GM23338 (cell line): ENCODE measurements around the gene HSPA14. TPM values are rescaled to one million over a fixed set of nuclear protein-coding genes. Genes with fewer than 3 reads are reported as not detected.

ENCODE experiments used
- ATAC-seq: fragments of 200-7000 bp; cut with Tn5 transposase; 3 replicates; pipeline ENCODE4 v1.9.1; 2020
- DNase-seq: peaks from one replicate; pipeline ENCODE4 v3.0.0-alpha.2; 2015; ENCODE audit warnings: low spot score
- H2AFZ ChIP-seq: fragments of 200-600 bp; sonication (generic); 2 replicates; pipeline ENCODE4 v1.8.0; 2016; ENCODE audit warnings: antibody characterized with exemption, mild to moderate bottlenecking, moderate library complexity
- H3F3A ChIP-seq: fragments of 200-600 bp; sonication (generic); replicated peaks from 2 replicates; pipeline ENCODE4 v1.8.0; 2017; ENCODE audit warnings: antibody characterized with exemption, mixed run types, low read depth
- H3K27ac ChIP-seq: fragments of 200-600 bp; sonication (generic); 2 replicates; pipeline ENCODE4 v1.6.1; 2016; ENCODE audit warnings: low read depth
- H3K27me3 ChIP-seq: fragments of 200-600 bp; sonication (generic); 2 replicates; pipeline ENCODE4 v1.8.0; 2016; ENCODE audit warnings: mild to moderate bottlenecking, mixed run types, moderate library complexity; ENCODE audit not compliant: insufficient read depth
- H3K36me3 ChIP-seq: fragments of 200-600 bp; sonication (generic); 2 replicates; pipeline ENCODE4 v1.8.0; 2016; ENCODE audit warnings: mild to moderate bottlenecking; ENCODE audit not compliant: insufficient read depth
- H3K4me1 ChIP-seq: fragments of 200-600 bp; sonication (generic); 2 replicates; pipeline ENCODE4 v1.8.0; 2016; ENCODE audit warnings: mild to moderate bottlenecking, moderate library complexity; ENCODE audit not compliant: insufficient read depth
- H3K4me2 ChIP-seq: fragments of 200-600 bp; sonication (generic); 2 replicates; pipeline ENCODE4 v1.7.1; 2017; ENCODE audit warnings: mixed run types
- H3K4me3 ChIP-seq: fragments of 200-600 bp; sonication (generic); 2 replicates; pipeline ENCODE4 v1.6.1; 2016; ENCODE audit warnings: mixed run types
- H3K79me2 ChIP-seq: fragments of 200-600 bp; sonication (generic); replicated peaks from 2 replicates; pipeline ENCODE4 v1.8.0; 2017; ENCODE audit warnings: mild to moderate bottlenecking; ENCODE audit not compliant: insufficient read depth
- H3K9me2 ChIP-seq: fragments of 200-600 bp; sonication (generic); 2 replicates; pipeline ENCODE4 v1.8.0; 2017; ENCODE audit not compliant: insufficient read depth
- H4K20me1 ChIP-seq: fragments of 200-600 bp; sonication (generic); replicated peaks from 2 replicates; pipeline ENCODE4 v1.8.0; 2017; ENCODE audit warnings: mild to moderate bottlenecking; ENCODE audit not compliant: insufficient read depth
- H3K27ac Mint-ChIP-seq: 2 replicates; pipeline ENCODE4 v1.8.0; 2020; ENCODE audit warnings: inconsistent platforms, mild to moderate bottlenecking, moderate library complexity, mixed read lengths
- H3K27me3 Mint-ChIP-seq: 3 replicates; pipeline ENCODE4 v1.8.0; 2022; ENCODE audit warnings: low read depth, mild to moderate bottlenecking, moderate library complexity, mixed read lengths, inconsistent platforms; ENCODE audit not compliant: insufficient read depth, poor library complexity
- H3K36me3 Mint-ChIP-seq: 3 replicates; pipeline ENCODE4 v1.8.0; 2021; ENCODE audit warnings: low read depth, mild to moderate bottlenecking, inconsistent platforms, moderate library complexity, mixed read lengths
- H3K4me1 Mint-ChIP-seq: 3 replicates; pipeline ENCODE4 v1.8.0; 2020; ENCODE audit warnings: mild to moderate bottlenecking, inconsistent platforms, mixed read lengths
- H3K4me3 Mint-ChIP-seq: 3 replicates; pipeline ENCODE4 v1.8.0; 2021; ENCODE audit warnings: moderate library complexity, mild to moderate bottlenecking, inconsistent platforms, mixed read lengths
- H3K9me3 Mint-ChIP-seq: 3 replicates; pipeline ENCODE4 v1.8.0; 2020; ENCODE audit warnings: moderate library complexity, mild to moderate bottlenecking, inconsistent platforms, mixed read lengths
- CREB1 ChIP-seq: fragments of 250-450 bp; sonication (Bioruptor Pico); IDR thresholded peaks from 2 replicates; pipeline ENCODE4 v1.5.0; 2020; ENCODE audit warnings: low read depth, mild to moderate bottlenecking, moderate library complexity
- CTCF ChIP-seq, 2 experiments: fragments of 200-600 bp in 1 of 2; sonication (generic) in 1 of 2; conservative IDR thresholded peaks; 2 replicates each; pipeline versions ENCODE4 v1.5.1 to v1.6.1; 2016 to 2017; ENCODE audit warnings: antibody characterized with exemption in 2 of 2, low read depth in 2 of 2, mild to moderate bottlenecking in 2 of 2, moderate library complexity in 1 of 2
- ETS1 ChIP-seq: IDR thresholded peaks from 2 replicates; pipeline ENCODE4 v1.6.1; 2016; ENCODE audit warnings: antibody characterized with exemption
- EZH2 ChIP-seq: fragments of 200-600 bp; sonication (generic); IDR thresholded peaks from one replicate; pipeline ENCODE4 v1.8.0; 2017; ENCODE audit warnings: antibody characterized with exemption, mild to moderate bottlenecking, low read depth; ENCODE audit not compliant: unreplicated experiment
- EZH2phosphoT487 ChIP-seq: fragments of 200-600 bp; sonication (generic); IDR thresholded peaks from one replicate; pipeline ENCODE4 v1.8.1; 2018; ENCODE audit warnings: antibody characterized with exemption; ENCODE audit not compliant: unreplicated experiment
- JUNB ChIP-seq: IDR thresholded peaks from one replicate; pipeline ENCODE4 v1.6.1; 2016; ENCODE audit warnings: antibody characterized with exemption; ENCODE audit not compliant: unreplicated experiment
- NANOG ChIP-seq: IDR thresholded peaks from 2 replicates; pipeline ENCODE4 v1.6.1; 2016; ENCODE audit warnings: antibody characterized with exemption, borderline replicate concordance
- POLR2AphosphoS5 ChIP-seq: IDR thresholded peaks from 2 replicates; pipeline ENCODE4 v1.6.1; 2016; ENCODE audit warnings: antibody characterized with exemption, low read depth
- REST ChIP-seq: IDR thresholded peaks from one replicate; pipeline ENCODE4 v1.6.1; 2018; ENCODE audit warnings: antibody characterized with exemption; ENCODE audit not compliant: unreplicated experiment
- STAT1 ChIP-seq: IDR thresholded peaks from one replicate; pipeline ENCODE4 v1.6.1; 2016; ENCODE audit warnings: antibody characterized with exemption; ENCODE audit not compliant: unreplicated experiment
- ZNF114 ChIP-seq: fragments of 250-450 bp; sonication (Bioruptor Pico); IDR thresholded peaks from 2 replicates; pipeline ENCODE4 v1.5.0; 2020; ENCODE audit warnings: mild to moderate bottlenecking, moderate library complexity
- ZNF331 ChIP-seq: fragments of 250-450 bp; sonication (Bioruptor Pico); IDR thresholded peaks from 2 replicates; pipeline ENCODE4 v1.5.0; 2020; ENCODE audit warnings: low read depth, mild to moderate bottlenecking, moderate library complexity
- ZNF462 ChIP-seq: fragments of 250-450 bp; sonication (Bioruptor Pico); IDR thresholded peaks from 2 replicates; pipeline ENCODE4 v1.5.0; 2020; ENCODE audit warnings: mild to moderate bottlenecking, moderate library complexity
- polyA plus RNA-seq: library from polyadenylated mRNA; unstranded; fragments of >200 nt; fragmentation: Nextera tagmentation; extraction: Ambion mirVana; gene quantifications from 2 replicates; pipeline ENCODE4 v1.2.1, GENCODE V29; 2016
- total RNA-seq: library from RNA; depleted of rRNA; stranded (reverse); fragments of >200 nt; shearing (Covaris generic); gene quantifications from 2 replicates; pipeline ENCODE4 v1.2.3, GENCODE V29; 2014

The HSPA14 gene
- total and polyA plus RNA-seq, 2 experiments from 2014 or later: 32.4 to 46.5 TPM

- Mint-ChIP-seq H3K9me3 (peaks cover 2% of the 10 kb centered on the region; the same call in 2 of the 3 replicates), H3K4me1 (peaks cover 3% of the 10 kb centered on the region; the same call in 2 of the 3 replicates), H3K4me3 (no peak overlapping the region), H3K27me3 (no peaks in the 10 kb centered on the region), H3K36me3 (peaks cover 83% of the 10 kb centered on the region), H3K27ac (no peak overlapping the region)
- H3F3A ChIP-seq: no peaks in the 10 kb centered on the region
- TF ChIP-seq NANOG (peak; percentile 71; the same call in 1 of the 2 replicates), ETS1 (no peak), ZNF114 (CRISPR knock-in tag) (no peak), JUNB (no peak), ZNF462 (CRISPR knock-in tag) (no peak), EZH2phosphoT487 (no peak), EZH2 (no peak), POLR2AphosphoS5 (no peak), STAT1 (no peak), CREB1 (CRISPR knock-in tag) (no peak), CTCF (conservative IDR thresholded peaks at IDR 0.05; ENCODE audit: low read depth in 2 of 2) (peak; percentile 33 to 71; a peak in 3 of 4 replicates), REST (no peak), ZNF331 (CRISPR knock-in tag) (no peak)
- peaks cover 21% of the 10 kb centered on the region; the same call in 1 of the 2 replicates for H4K20me1 ChIP-seq
- H3K4me2 ChIP-seq: no peak overlapping the region
- no peaks in the 10 kb centered on the region for H3K4me1 ChIP-seq
- DNase-seq: peak; percentile 59
- no peaks in the 10 kb centered on the region for H3K27me3 ChIP-seq
- H2AFZ ChIP-seq: no peak overlapping the region
- peak; percentile 55; the same call in 2 of the 3 replicates for ATAC-seq
- no peak overlapping the region for H3K27ac ChIP-seq
- peaks cover 11% of the 10 kb centered on the region; the same call in 1 of the 2 replicates for H3K79me2 ChIP-seq
- no peak overlapping the region for H3K4me3 ChIP-seq
- H3K9me2 ChIP-seq: no peaks in the 10 kb centered on the region
- peaks cover 55% of the 10 kb centered on the region for H3K36me3 ChIP-seq
These were observed 66.2 kb downstream of the HSPA14 start for GRCh38 chr10:14904316-14904732.
